ENCODE measurements around the gene COL23A1. TPM values are rescaled to one million over a fixed set of nuclear protein-coding genes. Genes with fewer than 3 reads are reported as not detected.

Gene COL23A1
- total and polyA plus RNA-seq, 2 of the 8 experiments (the other 6 are each of a cell fraction or from before 2014, with no cell fraction given) = 3.1 to 4.7 TPM

DNA sequence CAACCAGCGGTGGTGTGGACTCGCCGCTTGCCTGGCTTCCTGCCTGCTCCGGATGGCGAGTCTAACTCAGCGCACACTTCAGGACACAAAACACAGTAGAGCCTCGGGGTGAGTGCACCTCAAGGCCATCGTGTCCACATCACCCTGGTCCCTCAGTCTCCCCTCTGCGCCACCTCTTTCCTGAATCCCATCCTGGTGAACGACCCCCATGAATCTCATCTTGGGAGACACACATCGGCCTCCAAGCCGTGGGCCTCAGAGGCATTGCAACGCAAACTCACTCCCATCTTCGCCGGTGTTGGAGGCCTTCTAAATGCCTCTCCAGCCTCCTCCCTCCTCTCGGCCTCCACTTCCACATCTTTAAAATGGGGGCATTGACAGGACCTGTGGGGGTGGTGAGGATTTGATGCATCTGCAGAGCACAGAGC is 124.3 kb downstream of the COL23A1 start:
- Histone ChIP-seq H3K27me3 (replicated peaks in 1 of 4; ENCODE audit: control insufficient read depth in 3 of 4, extremely low read depth in 1 of 4, insufficient read depth in 3 of 4, low read length in 3 of 4) (no peaks in the 10 kb centered on the region), H4K20me1 (replicated peaks in 1 of 2; ENCODE audit: control insufficient read depth in 1 of 2, insufficient read depth in 2 of 2, low read length in 2 of 2) (no peaks in the 10 kb centered on the region), H4K91ac (replicated peaks; ENCODE audit: insufficient read length, low read length) (peak overlapping the region; percentile 11), H3K14ac (ENCODE audit: insufficient read length) (no peak overlapping the region), H2BK20ac (ENCODE audit: low read length) (no peak overlapping the region), H3K27ac (ENCODE audit: low read depth, low read length) (no peak overlapping the region), H4K5ac (ENCODE audit: insufficient read length, low read depth, low read length) (no peak overlapping the region), H3K4me3 (ENCODE audit: extremely low read depth in 1 of 4, insufficient read depth in 2 of 4, low read depth in 3 of 4, low read length in 4 of 4) (no peak overlapping the region), H3K56ac (replicated peaks; ENCODE audit: insufficient read length, low read depth, low read length) (no peak overlapping the region), H3K36me3 (ENCODE audit: control insufficient read depth in 2 of 4, insufficient read depth in 4 of 4, low read length in 3 of 4) (no peaks in the 10 kb centered on the region), H2BK5ac (ENCODE audit: low read depth, low read length) (no peak overlapping the region), H3K9me3 (ENCODE audit: insufficient read depth in 2 of 2, low read depth in 1 of 2, low read length in 1 of 2) (no peaks in the 10 kb centered on the region), H3K18ac (ENCODE audit: extremely low read depth, low read length) (no peak overlapping the region), H3K4me2 (ENCODE audit: insufficient read depth in 1 of 2, low read depth in 2 of 2, low read length in 2 of 2) (no peak overlapping the region), H3K23me2 (ENCODE audit: low read depth, low read length) (no peaks in the 10 kb centered on the region; the same call in 1 of the 2 replicates), H3K79me1 (ENCODE audit: low read depth, low read length) (no peaks in the 10 kb centered on the region), H3K79me2 (ENCODE audit: control insufficient read depth in 1 of 2, insufficient read depth in 2 of 2, low read length in 2 of 2) (no peaks in the 10 kb centered on the region), H2BK12ac (ENCODE audit: low read depth, low read length) (0 out of 2 replicates have a peak overlapping the region, but pooled peaks have one; percentile 23), H3K23ac (ENCODE audit: insufficient read length) (no peak overlapping the region), H2BK15ac (ENCODE audit: low read length) (peak overlapping the region; percentile 53; the same call in 1 of the 2 replicates), H2AK5ac (ENCODE audit: low read depth, low read length) (no peak overlapping the region), H3K9ac (replicated peaks in 1 of 4; ENCODE audit: extremely low read depth in 1 of 4, low read depth in 3 of 4, low read length in 3 of 4) (no peak overlapping the region), H2BK120ac (replicated peaks; ENCODE audit: low read depth, low read length) (no peak overlapping the region), H2AFZ (ENCODE audit: low read length) (no peak overlapping the region), H4K8ac (ENCODE audit: extremely low read depth, insufficient read depth, low read length) (no peak overlapping the region; the same call in 1 of the 2 replicates), H3K4me1 (replicated peaks in 1 of 4; ENCODE audit: control insufficient read depth in 3 of 4, insufficient read depth in 4 of 4, low read length in 3 of 4) (peaks cover 0 to 13% (median 8%) of the 10 kb centered on the region in 4 experiments; a peak in 6 of 7 replicates), H3K4ac (replicated peaks; ENCODE audit: insufficient read length, low read depth, low read length) (no peak overlapping the region)
- DNase-seq (ENCODE audit: low read depth in 1 of 2, low spot score in 2 of 2) = no peak
- FAIRE-seq = no peak
- TF ChIP-seq CEBPB (IDR thresholded peaks at IDR 0.05; ENCODE audit: low read depth, low read length) = no peak
- no peak for TF ChIP-seq TEAD4 (IDR thresholded peaks at IDR 0.05; ENCODE audit: low read depth, low read length)
- no peak for TF ChIP-seq KDM4A (IDR thresholded peaks at IDR 0.05; ENCODE audit: low read depth, low read length, severe bottlenecking)
- 91% methylated on average over 16 of the region's 16 CpGs; no CpG with 5 or more reads in 1 of the 2 experiments for WGBS, 2 experiments (ENCODE audit: extremely low coverage in 1 of 2, insufficient coverage in 1 of 2, insufficient read length in 1 of 2, insufficient replicate concordance in 2 of 2, low coverage in 1 of 2, low lambda C conversion rate in 2 of 2, missing lambda C conversion rate in 1 of 2)
- CTCF ChIA-PET (ENCODE audit: partially characterized antibody) = interaction anchor here (1.3 kb wide), 1 partner anchor 231 kb away, joined by 3 read pairs; no protein-coding TSS in a partner anchor
- POLR2A ChIA-PET (ENCODE audit: partially characterized antibody) = no interaction called here

All from H1 (cell line).